Type B pancreatic cell (in vitro differentiated cells): Measurements from ENCODE around the gene TOM1L2. TPM values are rescaled to one million over a fixed set of nuclear protein-coding genes. Genes with fewer than 3 reads are reported as not detected.

Source experiments
- DNase-seq: peaks from one replicate; pipeline ENCODE4 v3.0.0; 2021; ENCODE audit warnings: mixed read lengths; ENCODE audit not compliant: unreplicated experiment; ENCODE audit errors: extremely low spot score
- H3K27ac Mint-ChIP-seq: 2 replicates; pipeline ENCODE4 v1.8.0; 2021; ENCODE audit warnings: mild to moderate bottlenecking, mixed read lengths
- H3K27me3 Mint-ChIP-seq: 2 replicates; pipeline ENCODE4 v1.8.0; 2021; ENCODE audit warnings: mixed read lengths
- H3K36me3 Mint-ChIP-seq: 2 replicates; pipeline ENCODE4 v1.8.0; 2021; ENCODE audit warnings: mixed read lengths
- H3K4me1 Mint-ChIP-seq: one replicate; pipeline ENCODE4 v1.8.0; 2021; ENCODE audit warnings: mixed read lengths; ENCODE audit not compliant: unreplicated experiment
- H3K4me3 Mint-ChIP-seq: 2 replicates; pipeline ENCODE4 v1.8.0; 2021; ENCODE audit warnings: mild to moderate bottlenecking, mixed read lengths
- H3K9me3 Mint-ChIP-seq: 2 replicates; pipeline ENCODE4 v1.8.0; 2021; ENCODE audit warnings: mixed read lengths
- CTCF ChIP-seq: fragments of 200-600 bp; sonication (generic); conservative IDR thresholded peaks from 2 replicates; pipeline ENCODE4 v1.5.0; 2021; ENCODE audit warnings: antibody characterized with exemption, mild to moderate bottlenecking
- total RNA-seq: library from RNA; stranded (reverse); gene quantifications from 2 replicates; pipeline ENCODE4 v1.2.1, GENCODE V29; 2021; ENCODE audit warnings: low replicate concordance

TOM1L2 gene
- total RNA-seq, 1 donor from 2014 or later, result 62.5 TPM

- Mint-ChIP-seq H3K9me3 (no peaks in the 10 kb centered on the region), H3K27me3 (no peaks in the 10 kb centered on the region), H3K36me3 (peaks cover 5% of the 10 kb centered on the region), H3K27ac (peak overlapping the region; percentile 13), H3K4me1 (peaks cover 24% of the 10 kb centered on the region), H3K4me3 (peak overlapping the region; percentile 63)
- DNase-seq, result no peak
- no peak for TF ChIP-seq CTCF
These were observed 103.3 kb downstream of the TOM1L2 start for GRCh38 chr17:17868641-17869522.

- Mint-ChIP-seq H3K27me3 (no peaks in the 10 kb centered on the region), H3K4me1 (peaks cover 24% of the 10 kb centered on the region)
These were observed 105.3 kb downstream of the TOM1L2 start for GRCh38 chr17:17866897-17867296.

GRCh38 chr17:17866425-17866824 is 105.8 kb downstream of the TOM1L2 start:
- no peak overlapping the region for H3K27ac Mint-ChIP-seq
- no peaks in the 10 kb centered on the region for H3K9me3 Mint-ChIP-seq

More at GRCh38 chr17:17866897-17867296, 105.3 kb downstream of the TOM1L2 start:
- no peaks in the 10 kb centered on the region for H3K9me3 Mint-ChIP-seq
- H3K36me3 Mint-ChIP-seq, result peaks cover 9% of the 10 kb centered on the region
- no peak overlapping the region for H3K4me3 Mint-ChIP-seq
- no peak for DNase-seq
- no peak for TF ChIP-seq CTCF
- H3K27ac Mint-ChIP-seq, result no peak overlapping the region

GRCh38 chr17:17865035-17865434 is 107.2 kb downstream of the TOM1L2 start:
- Mint-ChIP-seq H3K4me1 (peaks cover 27% of the 10 kb centered on the region), H3K9me3 (no peaks in the 10 kb centered on the region), H3K27ac (no peak overlapping the region), H3K27me3 (no peaks in the 10 kb centered on the region), H3K36me3 (peaks cover 9% of the 10 kb centered on the region), H3K4me3 (no peak overlapping the region)
- DNase-seq, result no peak
- TF ChIP-seq CTCF, result no peak

More at GRCh38 chr17:17866425-17866824, 105.8 kb downstream of the TOM1L2 start:
- Mint-ChIP-seq H3K4me1 (peaks cover 21% of the 10 kb centered on the region), H3K36me3 (peaks cover 9% of the 10 kb centered on the region), H3K4me3 (no peak overlapping the region), H3K27me3 (no peaks in the 10 kb centered on the region)
- TF ChIP-seq CTCF, result no peak
- no peak for DNase-seq

GRCh38 chr17:17860766-17861107 is 111.5 kb downstream of the TOM1L2 start:
- Mint-ChIP-seq H3K4me1 (peaks cover 20% of the 10 kb centered on the region), H3K9me3 (no peaks in the 10 kb centered on the region), H3K27ac (peak overlapping the region; percentile 15), H3K36me3 (peaks cover 9% of the 10 kb centered on the region), H3K27me3 (no peaks in the 10 kb centered on the region), H3K4me3 (no peak overlapping the region)
- no peak for DNase-seq
- TF ChIP-seq CTCF, result no peak
